K562 (cell line): ENCODE results near the gene ZCCHC14. TPM values are rescaled to one million over a fixed set of nuclear protein-coding genes. Genes with fewer than 3 reads are reported as not detected.
A peak's percentile ranks its signal among the peaks of the same experiment; 100 is the strongest.

Experiments used
- CC2D1A ChIP-seq: fragments of 450-650 bp; IDR thresholded peaks from 2 replicates; pipeline ENCODE4 v1.6.1; 2017; ENCODE audit warnings: mild to moderate bottlenecking
- CREM ChIP-seq: IDR thresholded peaks from 2 replicates; pipeline ENCODE4 v1.6.1; 2014; ENCODE audit warnings: antibody characterized with exemption, low read depth
- ERF ChIP-seq: fragments of 450-650 bp; formaldehyde crosslinking; IDR thresholded peaks from 2 replicates; pipeline ENCODE4 v1.4.0; 2020; ENCODE audit warnings: mild to moderate bottlenecking, mixed read lengths
- FOXJ3 ChIP-seq: sonication (generic); formaldehyde crosslinking; IDR thresholded peaks from 2 replicates; pipeline ENCODE4 v1.4.0; 2020; ENCODE audit warnings: mild to moderate bottlenecking, missing genetic modification reagents
- FOXP1 ChIP-seq: sonication (generic); formaldehyde crosslinking; IDR thresholded peaks from 2 replicates; pipeline ENCODE4 v1.8.0; 2022; ENCODE audit warnings: mild to moderate bottlenecking, missing genetic modification reagents
- FUS ChIP-seq: fragments of 200-400 bp; formaldehyde crosslinking; optimal IDR thresholded peaks from 2 replicates; pipeline ENCODE3; 2017; ENCODE audit warnings: low read depth, low read length
- HNRNPH1 ChIP-seq: fragments of 200-400 bp; formaldehyde crosslinking; optimal IDR thresholded peaks from 2 replicates; pipeline ENCODE3; 2017; ENCODE audit warnings: low read depth, mild to moderate bottlenecking, low read length, moderate library complexity
- HNRNPLL ChIP-seq: fragments of 200-400 bp; formaldehyde crosslinking; IDR thresholded peaks from 2 replicates; pipeline ENCODE4 v1.6.1; 2017; ENCODE audit warnings: low read length, low read depth, mild to moderate bottlenecking; ENCODE audit not compliant: poor library complexity, severe bottlenecking
- MCM3 ChIP-seq: fragments of 450-650 bp; IDR thresholded peaks from 2 replicates; pipeline ENCODE4 v1.6.1; 2016
- MCM7 ChIP-seq, 2 experiments: fragments of 450-650 bp; IDR thresholded peaks; 2 replicates each; pipeline ENCODE4 v1.6.1; 2016 to 2018
- POLR2A ChIP-seq: fragments of 450-650 bp; conservative IDR thresholded peaks from 2 replicates; pipeline ENCODE4 v1.6.1; 2016
- SMARCC2 ChIP-seq: fragments of 450-650 bp; IDR thresholded peaks from 2 replicates; pipeline ENCODE4 v1.6.1; 2017; ENCODE audit warnings: antibody characterized with exemption, moderate library complexity, mild to moderate bottlenecking, low read depth
- ZNF551 ChIP-seq: fragments of 250-450 bp; sonication (Bioruptor Pico); IDR thresholded peaks from 2 replicates; pipeline ENCODE4 v1.5.0; 2021; ENCODE audit warnings: mild to moderate bottlenecking, moderate library complexity
- ZNF586 ChIP-seq: fragments of 450-650 bp; formaldehyde crosslinking; conservative IDR thresholded peaks from 2 replicates; pipeline ENCODE4 v1.4.0; 2020; ENCODE audit warnings: mild to moderate bottlenecking, moderate library complexity
- polyA plus RNA-seq, 8 experiments: library from polyadenylated mRNA; depleted of rRNA in 4 of 8; stranded (reverse) in 5 of 8; unstranded in 3 of 8; fragments of >200 nt; fragmentation: Nextera tagmentation in 2 of 8; fragmentation: Illumina TruSeq in 1 of 8; extraction: Ambion mirVana in 2 of 8; extraction: Trizol in 1 of 8; gene quantifications; 2 replicates each; pipeline versions ENCODE4 v1.2.1 to v1.2.3, GENCODE V29; 2011 to 2014; ENCODE audit warnings: inconsistent platforms in 1 of 8, missing spikeins in 1 of 8
- total RNA-seq, 7 experiments: library from RNA; depleted of rRNA in 6 of 7; stranded (reverse); fragments of >200 nt in 6 of 7; fragmentation: Illumina TruSeq in 2 of 7; extraction: Trizol in 2 of 7; gene quantifications; 2 replicates each; pipeline versions ENCODE4 v1.2.1 to v1.2.3, GENCODE V29; 2011 to 2021; ENCODE audit warnings: low replicate concordance in 1 of 7
- TF ChIP-seq, protein P1 (sequence below): sonication (generic); formaldehyde crosslinking; IDR thresholded peaks from 2 replicates; pipeline ENCODE4 v1.8.0; 2023; ENCODE audit warnings: mild to moderate bottlenecking, missing genetic modification reagents
- TF ChIP-seq, protein P2 (sequence below): fragments of 450-650 bp; formaldehyde crosslinking; conservative IDR thresholded peaks from 2 replicates; pipeline ENCODE4 v1.4.0; 2022; ENCODE audit warnings: mild to moderate bottlenecking, missing genetic modification characterization
- TF ChIP-seq, protein P3 (sequence below): fragments of 250-450 bp; sonication (Bioruptor Pico); IDR thresholded peaks from 2 replicates; pipeline ENCODE4 v1.5.0; 2020; ENCODE audit warnings: mild to moderate bottlenecking, borderline replicate concordance
- TF ChIP-seq, protein P4 (sequence below): fragments of 450-650 bp; conservative IDR thresholded peaks from 2 replicates; pipeline ENCODE4 v1.6.1; 2016; ENCODE audit warnings: missing genetic modification characterization, low read depth, mild to moderate bottlenecking, missing compliant biosample characterization, moderate library complexity
- TF ChIP-seq, protein P5 (sequence below), 2 experiments: fragments of 200-800 bp in 1 of 2; sonication (Bioruptor generic) in 1 of 2; sonication (generic) in 1 of 2; formaldehyde crosslinking in 1 of 2; IDR thresholded peaks in 1 of 2; conservative IDR thresholded peaks in 1 of 2; 2 replicates each; pipeline versions ENCODE4 v1.5.0 to v1.6.1; 2016 to 2020; ENCODE audit warnings: missing compliant biosample characterization in 1 of 2, missing genetic modification characterization in 1 of 2, missing genetic modification reagents in 1 of 2
- TF ChIP-seq, protein P6 (sequence below): sonication (generic); formaldehyde crosslinking; IDR thresholded peaks from 2 replicates; pipeline ENCODE4 v1.8.0; 2022; ENCODE audit warnings: missing genetic modification reagents, mild to moderate bottlenecking, moderate library complexity, borderline replicate concordance

Gene ZCCHC14
- total and polyA plus RNA-seq, 9 of the 15 experiments (the other 6 are each of a cell fraction or from before 2014, with no cell fraction given) = 1.5 to 12.4 (median 2.9) TPM

DNA sequence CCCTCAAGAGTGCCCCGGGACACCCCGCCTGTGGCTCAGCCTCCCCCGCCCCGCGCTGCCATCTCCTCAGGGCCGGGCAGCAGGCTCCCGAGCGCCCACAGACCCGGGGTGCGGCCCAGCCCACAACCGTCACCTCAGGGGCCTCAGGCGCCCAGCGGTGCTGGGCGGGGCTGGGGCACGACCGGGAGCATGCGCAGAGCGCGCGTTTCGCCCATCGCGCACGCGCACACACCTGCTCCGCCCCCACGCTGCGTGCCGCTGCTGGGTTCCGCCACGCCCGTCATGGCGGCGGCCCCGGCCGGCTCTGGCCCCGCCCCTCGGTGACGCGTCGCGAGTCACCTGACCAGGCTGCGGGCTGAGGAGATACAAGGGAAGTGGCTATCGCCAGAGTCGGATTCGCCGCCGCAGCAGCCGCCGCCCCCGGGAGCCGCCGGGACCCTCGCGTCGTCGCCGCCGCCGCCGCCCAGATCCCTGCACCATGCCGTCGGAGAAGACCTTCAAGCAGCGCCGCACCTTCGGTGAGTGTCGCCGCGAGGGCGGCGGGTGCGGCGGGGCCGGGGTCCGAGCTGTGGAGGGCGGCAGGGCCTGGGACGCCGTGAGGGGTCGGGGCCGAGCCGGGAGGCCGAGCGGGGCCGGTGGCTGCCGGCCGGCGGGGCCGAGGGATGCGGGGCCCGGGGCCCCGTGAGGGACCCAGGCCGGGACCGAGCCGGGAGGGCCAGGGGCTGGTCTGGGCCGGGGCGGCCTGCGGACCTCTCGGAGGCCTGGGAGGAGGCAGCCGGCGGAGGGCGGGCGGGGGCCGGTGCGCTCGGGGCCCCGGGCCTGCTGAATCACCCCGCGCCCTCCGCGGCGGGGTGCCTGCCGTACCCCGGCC lies 100.6 kb downstream of the ZCCHC14 start, which contains the start of gene MAP1LC3B (continued):
- TF ChIP-seq FOXP1 (CRISPR knock-in tag) (no peak), CREM (peak; percentile 98), CC2D1A (no peak), FUS (peak; percentile 62), MCM3 (no peak), ZNF586 (CRISPR knock-in tag) (no peak), ZNF551 (no peak), MCM7 (IDR thresholded peaks at IDR 0.05) (no peak), SMARCC2 (no peak), FOXJ3 (CRISPR knock-in tag) (no peak), POLR2A (peak; percentile 88), ERF (CRISPR knock-in tag) (no peak; the same call in 1 of the 2 replicates), HNRNPLL (no peak), HNRNPH1 (no peak)
- TF ChIP-seq, protein P1, sequence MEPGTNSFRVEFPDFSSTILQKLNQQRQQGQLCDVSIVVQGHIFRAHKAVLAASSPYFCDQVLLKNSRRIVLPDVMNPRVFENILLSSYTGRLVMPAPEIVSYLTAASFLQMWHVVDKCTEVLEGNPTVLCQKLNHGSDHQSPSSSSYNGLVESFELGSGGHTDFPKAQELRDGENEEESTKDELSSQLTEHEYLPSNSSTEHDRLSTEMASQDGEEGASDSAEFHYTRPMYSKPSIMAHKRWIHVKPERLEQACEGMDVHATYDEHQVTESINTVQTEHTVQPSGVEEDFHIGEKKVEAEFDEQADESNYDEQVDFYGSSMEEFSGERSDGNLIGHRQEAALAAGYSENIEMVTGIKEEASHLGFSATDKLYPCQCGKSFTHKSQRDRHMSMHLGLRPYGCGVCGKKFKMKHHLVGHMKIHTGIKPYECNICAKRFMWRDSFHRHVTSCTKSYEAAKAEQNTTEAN = 0 out of 2 replicates have a peak, but pooled peaks have one; percentile 41
- TF ChIP-seq, protein P2, sequence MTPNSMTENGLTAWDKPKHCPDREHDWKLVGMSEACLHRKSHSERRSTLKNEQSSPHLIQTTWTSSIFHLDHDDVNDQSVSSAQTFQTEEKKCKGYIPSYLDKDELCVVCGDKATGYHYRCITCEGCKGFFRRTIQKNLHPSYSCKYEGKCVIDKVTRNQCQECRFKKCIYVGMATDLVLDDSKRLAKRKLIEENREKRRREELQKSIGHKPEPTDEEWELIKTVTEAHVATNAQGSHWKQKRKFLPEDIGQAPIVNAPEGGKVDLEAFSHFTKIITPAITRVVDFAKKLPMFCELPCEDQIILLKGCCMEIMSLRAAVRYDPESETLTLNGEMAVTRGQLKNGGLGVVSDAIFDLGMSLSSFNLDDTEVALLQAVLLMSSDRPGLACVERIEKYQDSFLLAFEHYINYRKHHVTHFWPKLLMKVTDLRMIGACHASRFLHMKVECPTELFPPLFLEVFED = no peak
- TF ChIP-seq, protein P3, sequence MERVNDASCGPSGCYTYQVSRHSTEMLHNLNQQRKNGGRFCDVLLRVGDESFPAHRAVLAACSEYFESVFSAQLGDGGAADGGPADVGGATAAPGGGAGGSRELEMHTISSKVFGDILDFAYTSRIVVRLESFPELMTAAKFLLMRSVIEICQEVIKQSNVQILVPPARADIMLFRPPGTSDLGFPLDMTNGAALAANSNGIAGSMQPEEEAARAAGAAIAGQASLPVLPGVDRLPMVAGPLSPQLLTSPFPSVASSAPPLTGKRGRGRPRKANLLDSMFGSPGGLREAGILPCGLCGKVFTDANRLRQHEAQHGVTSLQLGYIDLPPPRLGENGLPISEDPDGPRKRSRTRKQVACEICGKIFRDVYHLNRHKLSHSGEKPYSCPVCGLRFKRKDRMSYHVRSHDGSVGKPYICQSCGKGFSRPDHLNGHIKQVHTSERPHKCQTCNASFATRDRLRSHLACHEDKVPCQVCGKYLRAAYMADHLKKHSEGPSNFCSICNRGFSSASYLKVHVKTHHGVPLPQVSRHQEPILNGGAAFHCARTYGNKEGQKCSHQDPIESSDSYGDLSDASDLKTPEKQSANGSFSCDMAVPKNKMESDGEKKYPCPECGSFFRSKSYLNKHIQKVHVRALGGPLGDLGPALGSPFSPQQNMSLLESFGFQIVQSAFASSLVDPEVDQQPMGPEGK (CRISPR knock-in tag) = no peak
- TF ChIP-seq, protein P4, sequence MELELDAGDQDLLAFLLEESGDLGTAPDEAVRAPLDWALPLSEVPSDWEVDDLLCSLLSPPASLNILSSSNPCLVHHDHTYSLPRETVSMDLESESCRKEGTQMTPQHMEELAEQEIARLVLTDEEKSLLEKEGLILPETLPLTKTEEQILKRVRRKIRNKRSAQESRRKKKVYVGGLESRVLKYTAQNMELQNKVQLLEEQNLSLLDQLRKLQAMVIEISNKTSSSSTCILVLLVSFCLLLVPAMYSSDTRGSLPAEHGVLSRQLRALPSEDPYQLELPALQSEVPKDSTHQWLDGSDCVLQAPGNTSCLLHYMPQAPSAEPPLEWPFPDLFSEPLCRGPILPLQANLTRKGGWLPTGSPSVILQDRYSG (tag) = no peak
- TF ChIP-seq, protein P5, sequence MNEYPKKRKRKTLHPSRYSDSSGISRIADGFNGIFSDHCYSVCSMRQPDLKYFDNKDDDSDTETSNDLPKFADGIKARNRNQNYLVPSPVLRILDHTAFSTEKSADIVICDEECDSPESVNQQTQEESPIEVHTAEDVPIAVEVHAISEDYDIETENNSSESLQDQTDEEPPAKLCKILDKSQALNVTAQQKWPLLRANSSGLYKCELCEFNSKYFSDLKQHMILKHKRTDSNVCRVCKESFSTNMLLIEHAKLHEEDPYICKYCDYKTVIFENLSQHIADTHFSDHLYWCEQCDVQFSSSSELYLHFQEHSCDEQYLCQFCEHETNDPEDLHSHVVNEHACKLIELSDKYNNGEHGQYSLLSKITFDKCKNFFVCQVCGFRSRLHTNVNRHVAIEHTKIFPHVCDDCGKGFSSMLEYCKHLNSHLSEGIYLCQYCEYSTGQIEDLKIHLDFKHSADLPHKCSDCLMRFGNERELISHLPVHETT (CRISPR knock-in tag; conservative IDR thresholded peaks at IDR 0.05 in 1 of 2, IDR thresholded peaks at IDR 0.05 in 1 of 2) = peak in 1 of 2 experiments; percentile 16; a peak in 1 of 4 replicates
- TF ChIP-seq, protein P6, sequence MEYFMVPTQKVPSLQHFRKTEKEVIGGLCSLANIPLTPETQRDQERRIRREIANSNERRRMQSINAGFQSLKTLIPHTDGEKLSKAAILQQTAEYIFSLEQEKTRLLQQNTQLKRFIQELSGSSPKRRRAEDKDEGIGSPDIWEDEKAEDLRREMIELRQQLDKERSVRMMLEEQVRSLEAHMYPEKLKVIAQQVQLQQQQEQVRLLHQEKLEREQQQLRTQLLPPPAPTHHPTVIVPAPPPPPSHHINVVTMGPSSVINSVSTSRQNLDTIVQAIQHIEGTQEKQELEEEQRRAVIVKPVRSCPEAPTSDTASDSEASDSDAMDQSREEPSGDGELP (CRISPR knock-in tag) = peak; percentile 79
